Endothelial cell of umbilical vein (primary cell): Measurements from ENCODE around the gene GSK3A. TPM values are rescaled to one million over a fixed set of nuclear protein-coding genes. Genes with fewer than 3 reads are reported as not detected.

Experiments used
- BruUV-seq: library from RNA; stranded (reverse); fragments of 400-500 nt; replicated peaks from 2 replicates; lab custom pipeline; 2021; lab: Mats Ljungman, UMichigan
- CTCF ChIA-PET: fragments of 300-600, 350-600 bp; sonication (Branson Sonifier 250); formaldehyde crosslinking; loops from one replicate; lab custom pipeline; 2021; ENCODE audit warnings: antibody characterized with exemption, inconsistent platforms; lab: Charles Lee
- POLR2A ChIA-PET: fragments of 300-600, 350-600 bp; sonication (Branson Sonifier 250); formaldehyde crosslinking; loops from one replicate; lab custom pipeline; 2021; ENCODE audit warnings: antibody characterized with exemption, inconsistent platforms; lab: Charles Lee
- DNase-seq: peaks from one replicate; pipeline ENCODE4 v3.0.0-alpha.2; 2011; ENCODE audit warnings: low read depth, low spot score
- FAIRE-seq: peaks from 2 replicates; lab custom pipeline; 2011; peaks lifted over from hg19 to GRCh38; lab: Jason Lieb, UNC
- H2AFZ ChIP-seq: 2 replicates; pipeline ENCODE4 v1.6.0; 2012; ENCODE audit warnings: low read depth, low read length, control low read depth, inconsistent platforms
- H3K27ac ChIP-seq: 2 replicates; pipeline ENCODE4 v1.5.1; 2011; ENCODE audit warnings: low read depth, mild to moderate bottlenecking, control low read depth, low read length, moderate library complexity; ENCODE audit not compliant: insufficient read depth
- H3K27me3 ChIP-seq, 2 experiments: 2 replicates each; pipeline versions ENCODE4 v1.6.0 to v1.6.1; 2011; ENCODE audit warnings: low read length in 2 of 2, mixed read lengths in 1 of 2; ENCODE audit not compliant: control insufficient read depth in 2 of 2, insufficient read depth in 2 of 2
- H3K36me3 ChIP-seq, 2 experiments: 2 replicates in 1 of 2; 3 replicates in 1 of 2; pipeline ENCODE4 v1.5.1; 2011; ENCODE audit warnings: low read length in 2 of 2, mild to moderate bottlenecking in 1 of 2, moderate library complexity in 1 of 2; ENCODE audit not compliant: control insufficient read depth in 2 of 2, insufficient read depth in 2 of 2; ENCODE audit errors: extremely low read depth in 1 of 2
- H3K4me1 ChIP-seq: 3 replicates; pipeline ENCODE4 v1.5.1; 2011; ENCODE audit warnings: mild to moderate bottlenecking, low read length; ENCODE audit not compliant: control insufficient read depth, insufficient read depth; ENCODE audit errors: extremely low read depth
- H3K4me2 ChIP-seq: 2 replicates; pipeline ENCODE4 v1.6.1; 2011; ENCODE audit warnings: low read length, control low read depth, mixed read lengths; ENCODE audit not compliant: insufficient read depth
- H3K4me3 ChIP-seq, 3 experiments: fragments of 200-600 bp in 1 of 3; sonication (generic), shearing (Covaris generic) in 1 of 3; replicated peaks in 1 of 3; 2 replicates each; pipeline ENCODE4 v1.5.1; 2011 to 2016; ENCODE audit warnings: control low read depth in 3 of 3, low read length in 3 of 3, mild to moderate bottlenecking in 2 of 3, inconsistent platforms in 1 of 3, low read depth in 1 of 3, moderate library complexity in 1 of 3; ENCODE audit not compliant: insufficient read depth in 1 of 3
- H3K79me2 ChIP-seq: 2 replicates; pipeline ENCODE4 v1.6.0; 2012; ENCODE audit warnings: low read length, inconsistent platforms; ENCODE audit not compliant: control insufficient read depth, insufficient read depth
- H3K9ac ChIP-seq: replicated peaks from 2 replicates; pipeline ENCODE3; 2011; ENCODE audit warnings: low read length, control low read depth; ENCODE audit not compliant: insufficient read depth; ENCODE audit errors: extremely low read depth
- H3K9me1 ChIP-seq: replicated peaks from 3 replicates; pipeline ENCODE4 v1.6.0; 2011; ENCODE audit warnings: mild to moderate bottlenecking, low read length; ENCODE audit not compliant: control insufficient read depth, insufficient read depth; ENCODE audit errors: extremely low read depth
- H3K9me3 ChIP-seq: replicated peaks from 2 replicates; pipeline ENCODE4 v1.5.1; 2012; ENCODE audit warnings: low read length, inconsistent platforms; ENCODE audit not compliant: control insufficient read depth, insufficient read depth
- H4K20me1 ChIP-seq: replicated peaks from 2 replicates; pipeline ENCODE3; 2011; ENCODE audit warnings: mild to moderate bottlenecking, low read length; ENCODE audit not compliant: control insufficient read depth, insufficient read depth; ENCODE audit errors: extremely low read depth
- EZH2 ChIP-seq: IDR thresholded peaks from 2 replicates; pipeline ENCODE4 v1.6.1; 2012; ENCODE audit warnings: borderline replicate concordance, low read depth, mild to moderate bottlenecking, moderate library complexity, low read length, inconsistent platforms; ENCODE audit not compliant: severe bottlenecking
- FOS ChIP-seq: IDR thresholded peaks from 2 replicates; pipeline ENCODE4 v1.6.1; 2011; ENCODE audit warnings: mild to moderate bottlenecking, low read length, moderate library complexity, borderline replicate concordance; ENCODE audit not compliant: insufficient read depth
- GATA2 ChIP-seq: IDR thresholded peaks from 2 replicates; pipeline ENCODE4 v1.7.0; 2011; ENCODE audit warnings: low read depth, mild to moderate bottlenecking, moderate library complexity, mixed read lengths, low read length; ENCODE audit not compliant: insufficient read length, insufficient read depth
- JUN ChIP-seq: IDR thresholded peaks from 2 replicates; pipeline ENCODE4 v1.6.1; 2011; ENCODE audit warnings: borderline replicate concordance, low read depth; ENCODE audit not compliant: insufficient read length, insufficient read depth
- MYC ChIP-seq: IDR thresholded peaks from one replicate; pipeline ENCODE4 v1.6.1; 2011; ENCODE audit warnings: mild to moderate bottlenecking, low read depth, low read length
- POLR2A ChIP-seq: IDR thresholded peaks from 2 replicates; pipeline ENCODE4 v1.6.1; 2012; ENCODE audit warnings: low read depth, mild to moderate bottlenecking, control low read depth, low read length
- POLR2AphosphoS5 ChIP-seq: IDR thresholded peaks from 2 replicates; pipeline ENCODE4 v1.6.1; 2012; ENCODE audit warnings: low read depth, mild to moderate bottlenecking, control low read depth, low read length, moderate library complexity; ENCODE audit not compliant: insufficient read depth
- dilution Hi-C: fragments of 300-500 bp; cut with MboI; formaldehyde crosslinking; loops from one replicate; pipeline ENCODE4 v1.15.0; 2019; ENCODE audit warnings: low sequenced_read_pairs; ENCODE audit not compliant: extremely low pct_ligation_motif_present
- intact Hi-C: fragments of 100-400 bp; cut with micrococcal nuclease; formaldehyde crosslinking; loops from one replicate; pipeline ENCODE4 v1.10.0; 2022
- polyA plus RNA-seq, 4 experiments: library from polyadenylated mRNA; depleted of rRNA in 3 of 4; stranded (reverse) in 3 of 4; unstranded in 1 of 4; fragments of >200 nt; gene quantifications; 2 replicates each; pipeline versions ENCODE4 v1.2.1 to v1.2.3, GENCODE V29; 2011 to 2012; ENCODE audit warnings: missing spikeins in 1 of 4
- total RNA-seq: library from RNA; stranded (reverse); gene quantifications from 2 replicates; pipeline ENCODE4 v1.2.3, GENCODE V29; 2021
- TF ChIP-seq, protein P1 (sequence below): IDR thresholded peaks from 2 replicates; pipeline ENCODE4 v1.6.1; 2011; ENCODE audit not compliant: insufficient read depth, insufficient read length
- TF ChIP-seq, protein P2 (sequence below), 2 donors: IDR thresholded peaks; 1 replicate in 1 of 2; 2 replicates in 1 of 2; pipeline ENCODE4 v1.5.1; 2011; ENCODE audit warnings: low read length in 2 of 2, mild to moderate bottlenecking in 2 of 2, moderate library complexity in 2 of 2, control low read depth in 1 of 2, inconsistent platforms in 1 of 2, low read depth in 1 of 2; ENCODE audit not compliant: insufficient read depth in 1 of 2; ENCODE audit errors: extremely low read depth in 1 of 2

The GSK3A gene
- total and polyA plus RNA-seq, 2 donors (not counting 3 experiments of a cell fraction or from before 2014, with no cell fraction given): 49.5 to 73.7 TPM

DNA sequence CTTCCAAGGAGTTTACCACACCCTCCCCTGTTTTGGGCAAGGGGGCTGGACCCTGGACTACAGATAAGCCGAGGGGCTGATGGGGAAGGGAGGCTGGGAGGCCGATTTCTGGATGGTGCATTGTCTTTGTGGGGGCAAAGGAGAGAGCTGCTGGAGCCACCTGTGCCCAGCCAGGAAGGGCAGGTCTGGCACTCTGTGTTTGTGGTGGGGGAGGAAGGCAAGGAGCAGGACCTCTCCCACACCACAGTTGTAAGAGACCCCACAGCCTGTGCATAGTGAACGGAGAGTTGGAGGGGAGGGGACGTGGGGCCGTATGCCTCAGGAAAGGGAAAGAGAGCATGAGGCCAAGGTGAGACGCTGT, 43.6 kb upstream of the GSK3A start:
- H3K4me3 ChIP-seq: peak overlapping the region in 1 of 3 experiments; percentile 10
- H2AFZ ChIP-seq: no peak overlapping the region
- H3K4me1 ChIP-seq: peaks cover 40% of the 10 kb centered on the region
- ChIA-PET CTCF (interaction anchor here (3.0 kb wide), 1 partner anchor 40 kb away, joined by 17 read pairs; no protein-coding TSS in a partner anchor), POLR2A (interaction anchor here (0.5 kb wide), 1 partner anchor 18 kb away, joined by 3 read pairs; no protein-coding TSS in a partner anchor)
- intact Hi-C loops (loop anchor here (1.0 kb wide), 1 partner anchor 16 kb away; the partner anchor contains the start of genes PAFAH1B3 and PRR19), dilution Hi-C loops (no loop called here)
- FAIRE-seq (no peak), DNase-seq (no peak)
- H4K20me1 ChIP-seq: no peaks in the 10 kb centered on the region
- H3K9ac ChIP-seq: peak overlapping the region; percentile 37
- H3K4me2 ChIP-seq: peak overlapping the region; percentile 74
- H3K27ac ChIP-seq: peak overlapping the region; percentile 38
- TF ChIP-seq EZH2 (no peak), POLR2A (no peak), JUN (no peak), GATA2 (no peak), MYC (no peak), FOS (no peak), POLR2AphosphoS5 (no peak)
- TF ChIP-seq, protein P1, sequence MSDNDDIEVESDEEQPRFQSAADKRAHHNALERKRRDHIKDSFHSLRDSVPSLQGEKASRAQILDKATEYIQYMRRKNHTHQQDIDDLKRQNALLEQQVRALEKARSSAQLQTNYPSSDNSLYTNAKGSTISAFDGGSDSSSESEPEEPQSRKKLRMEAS: no peak
- TF ChIP-seq, protein P2, sequence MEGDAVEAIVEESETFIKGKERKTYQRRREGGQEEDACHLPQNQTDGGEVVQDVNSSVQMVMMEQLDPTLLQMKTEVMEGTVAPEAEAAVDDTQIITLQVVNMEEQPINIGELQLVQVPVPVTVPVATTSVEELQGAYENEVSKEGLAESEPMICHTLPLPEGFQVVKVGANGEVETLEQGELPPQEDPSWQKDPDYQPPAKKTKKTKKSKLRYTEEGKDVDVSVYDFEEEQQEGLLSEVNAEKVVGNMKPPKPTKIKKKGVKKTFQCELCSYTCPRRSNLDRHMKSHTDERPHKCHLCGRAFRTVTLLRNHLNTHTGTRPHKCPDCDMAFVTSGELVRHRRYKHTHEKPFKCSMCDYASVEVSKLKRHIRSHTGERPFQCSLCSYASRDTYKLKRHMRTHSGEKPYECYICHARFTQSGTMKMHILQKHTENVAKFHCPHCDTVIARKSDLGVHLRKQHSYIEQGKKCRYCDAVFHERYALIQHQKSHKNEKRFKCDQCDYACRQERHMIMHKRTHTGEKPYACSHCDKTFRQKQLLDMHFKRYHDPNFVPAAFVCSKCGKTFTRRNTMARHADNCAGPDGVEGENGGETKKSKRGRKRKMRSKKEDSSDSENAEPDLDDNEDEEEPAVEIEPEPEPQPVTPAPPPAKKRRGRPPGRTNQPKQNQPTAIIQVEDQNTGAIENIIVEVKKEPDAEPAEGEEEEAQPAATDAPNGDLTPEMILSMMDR (IDR thresholded peaks at IDR 0.05; ENCODE audit: extremely low read depth in 1 of 2, insufficient read depth in 1 of 2, low read depth in 1 of 2, low read length in 2 of 2): no peak
- H3K36me3 ChIP-seq: peaks cover 12 to 37% of the 10 kb centered on the region in 2 experiments
- H3K79me2 ChIP-seq: peaks cover 23% of the 10 kb centered on the region
- no TSS peak for BruUV-seq
- no peaks in the 10 kb centered on the region for H3K27me3 ChIP-seq
- H3K9me3 ChIP-seq: no peaks in the 10 kb centered on the region
- no peaks in the 10 kb centered on the region for H3K9me1 ChIP-seq
